Measurements from ENCODE around the gene NIFK. TPM values are rescaled to one million over a fixed set of nuclear protein-coding genes. Genes with fewer than 3 reads are reported as not detected.
A peak's percentile ranks its signal among the peaks of the same experiment; 100 is the strongest.
"Not testable (repeated sequence)": the region's sequence is repeated elsewhere in the genome, so short reads cannot be mapped to it uniquely, and the experiment has no call there.

NIFK gene
- total RNA-seq, 2 experiments from 2014 or later = 62.4 to 73.2 TPM

- Mint-ChIP-seq H3K36me3 (no peaks in the 10 kb centered on the region), H3K4me3 (peak overlapping the region; percentile 95), H3K4me1 (peaks cover 47% of the 10 kb centered on the region), H3K27ac (peak overlapping the region; percentile 99), H3K27me3 (no peaks in the 10 kb centered on the region), H3K9me3 (no peaks in the 10 kb centered on the region)
- POLR2A ChIA-PET = interaction anchor here (0.5 to 5.4 kb wide), 11 partner anchors 17 to 181 kb away, joined by 3 to 103 read pairs (median 3); partner anchors contain the start of genes CLASP1, NIFK and RNU4ATAC
- DNase-seq (peak; percentile 86), ATAC-seq (ENCODE audit: low read depth) (peak; percentile 98)
These were observed 37.0 kb downstream of the NIFK start for GRCh38 chr2:121699421-121700333.

- Mint-ChIP-seq H3K36me3 (no peaks in the 10 kb centered on the region), H3K9me3 (no peaks in the 10 kb centered on the region), H3K27me3 (no peaks in the 10 kb centered on the region), H3K4me3 (peak overlapping the region; percentile 50), H3K4me1 (peaks cover 46% of the 10 kb centered on the region), H3K27ac (peak overlapping the region; percentile 62)
- DNase-seq (no peak), ATAC-seq (ENCODE audit: low read depth) (no peak)
- POLR2A ChIA-PET = interaction anchor here (0.7 to 5.4 kb wide), 5 partner anchors 33 to 305 kb away, joined by 3 to 103 read pairs (median 3); partner anchors contain the start of genes CLASP1 and RNU4ATAC
These were observed 38.3 kb downstream of the NIFK start for GRCh38 chr2:121698318-121698930.

- DNase-seq (no peak), ATAC-seq (ENCODE audit: low read depth) (no peak)
- Mint-ChIP-seq H3K27me3 (no peaks in the 10 kb centered on the region), H3K36me3 (no peaks in the 10 kb centered on the region), H3K4me3 (no peak overlapping the region), H3K4me1 (peaks cover 43% of the 10 kb centered on the region), H3K9me3 (no peaks in the 10 kb centered on the region), H3K27ac (no peak overlapping the region)
- POLR2A ChIA-PET = interaction anchor here (0.6 kb wide), 1 partner anchor 173 kb away, joined by 3 read pairs; no protein-coding TSS in a partner anchor
These were observed 39.5 kb downstream of the NIFK start for GRCh38 chr2:121697108-121697631.

GRCh38 chr2:121696410-121696930 lies 40.2 kb downstream of the NIFK start:
- H3K4me3 Mint-ChIP-seq = no peak overlapping the region
- H3K4me1 Mint-ChIP-seq = peaks cover 37% of the 10 kb centered on the region
- POLR2A ChIA-PET = interaction anchor here (0.6 to 0.7 kb wide), 2 partner anchors 166 to 172 kb away, joined by 3 to 4 read pairs; partner anchors contain the start of gene RNU4ATAC
- H3K27me3 Mint-ChIP-seq = no peaks in the 10 kb centered on the region
- H3K36me3 Mint-ChIP-seq = no peaks in the 10 kb centered on the region
- ATAC-seq (ENCODE audit: low read depth) = no peak
- no peak for DNase-seq
- H3K9me3 Mint-ChIP-seq = no peaks in the 10 kb centered on the region
- peak overlapping the region; percentile 51 for H3K27ac Mint-ChIP-seq

GRCh38 chr2:121695171-121695451 lies 41.6 kb downstream of the NIFK start:
- Mint-ChIP-seq H3K4me3 (no peak overlapping the region), H3K27me3 (no peaks in the 10 kb centered on the region), H3K4me1 (peaks cover 23% of the 10 kb centered on the region), H3K36me3 (no peaks in the 10 kb centered on the region), H3K9me3 (no peaks in the 10 kb centered on the region), H3K27ac (no peak overlapping the region)
- POLR2A ChIA-PET = no interaction called here
- ATAC-seq (ENCODE audit: low read depth) (no peak), DNase-seq (no peak)

- H3K4me1 Mint-ChIP-seq = peaks cover 18% of the 10 kb centered on the region
- POLR2A ChIA-PET = no interaction called here
- no peaks in the 10 kb centered on the region for H3K36me3 Mint-ChIP-seq
- H3K9me3 Mint-ChIP-seq = no peaks in the 10 kb centered on the region
- H3K27ac Mint-ChIP-seq = no peak overlapping the region
- no peaks in the 10 kb centered on the region for H3K27me3 Mint-ChIP-seq
- ATAC-seq (ENCODE audit: low read depth) (no peak), DNase-seq (no peak)
- H3K4me3 Mint-ChIP-seq = no peak overlapping the region
These were observed 42.1 kb downstream of the NIFK start for GRCh38 chr2:121694398-121695170.

- H3K36me3 Mint-ChIP-seq; H3K27ac Mint-ChIP-seq; H3K4me1 Mint-ChIP-seq; H3K4me3 Mint-ChIP-seq; H3K27me3 Mint-ChIP-seq; DNase-seq; ATAC-seq (ENCODE audit: low read depth); POLR2A ChIA-PET; H3K9me3 Mint-ChIP-seq: not testable (repeated sequence)
These were observed 46.1 kb downstream of the NIFK start for GRCh38 chr2:121690572-121690971.

GRCh38 chr2:121690095-121690494 lies 46.6 kb downstream of the NIFK start:
- Mint-ChIP-seq H3K9me3 (peaks cover 6% of the 10 kb centered on the region), H3K4me1 (peaks cover 6% of the 10 kb centered on the region), H3K27me3 (no peaks in the 10 kb centered on the region), H3K4me3 (no peak overlapping the region), H3K27ac (no peak overlapping the region), H3K36me3 (peaks cover 3% of the 10 kb centered on the region)
- POLR2A ChIA-PET = no interaction called here
- DNase-seq (no peak), ATAC-seq (ENCODE audit: low read depth) (no peak)

GRCh38 chr2:121689356-121689755 lies 47.3 kb downstream of the NIFK start:
- no peaks in the 10 kb centered on the region for H3K27me3 Mint-ChIP-seq
- peaks cover 3% of the 10 kb centered on the region for H3K36me3 Mint-ChIP-seq
- H3K9me3 Mint-ChIP-seq = peaks cover 8% of the 10 kb centered on the region
- H3K27ac Mint-ChIP-seq = no peak overlapping the region
- POLR2A ChIA-PET = no interaction called here
- ATAC-seq (ENCODE audit: low read depth) (no peak), DNase-seq (no peak)
- H3K4me3 Mint-ChIP-seq = no peak overlapping the region
- H3K4me1 Mint-ChIP-seq = peaks cover 6% of the 10 kb centered on the region

- POLR2A ChIA-PET = no interaction called here
- H3K36me3 Mint-ChIP-seq = peaks cover 7% of the 10 kb centered on the region
- peaks cover 6% of the 10 kb centered on the region for H3K4me1 Mint-ChIP-seq
- peaks cover 13% of the 10 kb centered on the region for H3K9me3 Mint-ChIP-seq
- no peaks in the 10 kb centered on the region for H3K27me3 Mint-ChIP-seq
- no peak overlapping the region for H3K4me3 Mint-ChIP-seq
- DNase-seq (no peak), ATAC-seq (ENCODE audit: low read depth) (no peak)
- no peak overlapping the region for H3K27ac Mint-ChIP-seq
These were observed 47.9 kb downstream of the NIFK start for GRCh38 chr2:121688820-121689219.

GRCh38 chr2:121686902-121687301 lies 49.8 kb downstream of the NIFK start:
- Mint-ChIP-seq H3K27me3 (no peaks in the 10 kb centered on the region), H3K4me1 (peaks cover 6% of the 10 kb centered on the region), H3K9me3 (peaks cover 19% of the 10 kb centered on the region), H3K36me3 (peaks cover 13% of the 10 kb centered on the region), H3K27ac (no peak overlapping the region), H3K4me3 (no peak overlapping the region)
- no peak for DNase-seq
- POLR2A ChIA-PET = no interaction called here
- ATAC-seq (ENCODE audit: low read depth) = no peak

GRCh38 chr2:121686218-121686617 lies 50.5 kb downstream of the NIFK start:
- Mint-ChIP-seq H3K4me3 (no peak overlapping the region), H3K27me3 (no peaks in the 10 kb centered on the region), H3K4me1 (peaks cover 6% of the 10 kb centered on the region), H3K9me3 (peaks cover 26% of the 10 kb centered on the region), H3K27ac (peak overlapping the region; percentile 16), H3K36me3 (peaks cover 17% of the 10 kb centered on the region)
- DNase-seq (no peak), ATAC-seq (ENCODE audit: low read depth) (no peak)
- POLR2A ChIA-PET = no interaction called here

All from activated naive CD8-positive, alpha-beta T cell treated with anti-CD3 and anti-CD28 coated beads, Interleukin-2, amount 10 ng/mL, durations not matched to agents 7 days and 5 days (primary cell).